Effector memory CD8-positive, alpha-beta T cell (primary cell): ENCODE results near the gene CTNNB1.

Experiments used
- ATAC-seq: fragments of 150-1000 bp; cut with Tn5 transposase; replicated peaks from 2 replicates; pipeline ENCODE4 v1.10.0; 2021; ENCODE audit warnings: mild to moderate bottlenecking, moderate library complexity
- DNase-seq, 3 experiments: peaks; one replicate each; pipeline ENCODE4 v3.0.0; 2021
- H3K27ac Mint-ChIP-seq, 2 donors: one replicate each; pipeline ENCODE4 v1.8.0; 2022; ENCODE audit warnings: mild to moderate bottlenecking in 2 of 2, mixed read lengths in 2 of 2, moderate library complexity in 2 of 2
- H3K27me3 Mint-ChIP-seq, 2 donors: one replicate each; pipeline ENCODE4 v1.8.0; 2022; ENCODE audit warnings: mixed read lengths in 2 of 2
- H3K36me3 Mint-ChIP-seq: one replicate; pipeline ENCODE4 v1.8.0; 2022; ENCODE audit warnings: mild to moderate bottlenecking, moderate library complexity, mixed read lengths; ENCODE audit not compliant: insufficient read depth
- H3K4me1 Mint-ChIP-seq, 2 donors: one replicate each; pipeline ENCODE4 v1.8.0; 2022; ENCODE audit warnings: low read depth in 2 of 2, mixed read lengths in 2 of 2
- H3K4me3 Mint-ChIP-seq, 2 donors: one replicate each; pipeline ENCODE4 v1.8.0; 2022; ENCODE audit warnings: mild to moderate bottlenecking in 2 of 2, mixed read lengths in 2 of 2, moderate library complexity in 2 of 2
- H3K9me3 Mint-ChIP-seq, 2 donors: one replicate each; pipeline ENCODE4 v1.8.0; 2022; ENCODE audit warnings: mixed read lengths in 2 of 2

The CTNNB1 gene

DNA sequence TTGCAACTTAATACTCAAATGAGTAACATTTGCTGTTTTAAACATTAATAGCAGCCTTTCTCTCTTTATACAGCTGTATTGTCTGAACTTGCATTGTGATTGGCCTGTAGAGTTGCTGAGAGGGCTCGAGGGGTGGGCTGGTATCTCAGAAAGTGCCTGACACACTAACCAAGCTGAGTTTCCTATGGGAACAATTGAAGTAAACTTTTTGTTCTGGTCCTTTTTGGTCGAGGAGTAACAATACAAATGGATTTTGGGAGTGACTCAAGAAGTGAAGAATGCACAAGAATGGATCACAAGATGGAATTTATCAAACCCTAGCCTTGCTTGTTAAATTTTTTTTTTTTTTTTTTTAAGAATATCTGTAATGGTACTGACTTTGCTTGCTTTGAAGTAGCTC is 40.3 kb downstream of the CTNNB1 start:
- Mint-ChIP-seq H3K36me3 (peaks cover 91% of the 10 kb centered on the region), H3K4me1 (peaks cover 1 to 6% of the 10 kb centered on the region in 2 donors), H3K27me3 (no peaks in the 10 kb centered on the region), H3K4me3 (no peak overlapping the region), H3K27ac (peak overlapping the region in 1 of 2 donors; percentile 39), H3K9me3 (no peaks in the 10 kb centered on the region)
- DNase-seq, result no peak
- ATAC-seq, result no peak

DNA sequence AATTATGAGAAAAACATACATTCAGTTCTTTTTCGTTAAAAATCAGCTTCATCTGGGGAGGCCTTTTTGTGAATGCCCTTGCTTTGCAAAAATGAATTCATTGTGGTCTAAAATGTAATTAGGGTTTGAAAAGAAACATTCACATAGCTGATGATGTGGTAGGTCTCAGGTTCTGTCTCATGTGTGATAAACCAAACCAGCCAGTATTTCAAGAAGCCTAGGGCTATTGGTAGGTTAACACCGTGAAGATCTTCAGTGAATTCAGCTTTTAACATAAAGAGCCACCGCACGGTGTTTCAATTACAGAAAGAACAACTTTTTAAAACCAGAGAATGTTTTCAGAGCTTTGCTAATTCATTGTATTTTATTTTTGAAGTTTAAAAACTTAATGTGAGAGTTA is 41.9 kb downstream of the CTNNB1 start:
- H3K4me1 Mint-ChIP-seq, result peaks cover 1 to 6% of the 10 kb centered on the region in 2 donors
- no peak for ATAC-seq

DNA sequence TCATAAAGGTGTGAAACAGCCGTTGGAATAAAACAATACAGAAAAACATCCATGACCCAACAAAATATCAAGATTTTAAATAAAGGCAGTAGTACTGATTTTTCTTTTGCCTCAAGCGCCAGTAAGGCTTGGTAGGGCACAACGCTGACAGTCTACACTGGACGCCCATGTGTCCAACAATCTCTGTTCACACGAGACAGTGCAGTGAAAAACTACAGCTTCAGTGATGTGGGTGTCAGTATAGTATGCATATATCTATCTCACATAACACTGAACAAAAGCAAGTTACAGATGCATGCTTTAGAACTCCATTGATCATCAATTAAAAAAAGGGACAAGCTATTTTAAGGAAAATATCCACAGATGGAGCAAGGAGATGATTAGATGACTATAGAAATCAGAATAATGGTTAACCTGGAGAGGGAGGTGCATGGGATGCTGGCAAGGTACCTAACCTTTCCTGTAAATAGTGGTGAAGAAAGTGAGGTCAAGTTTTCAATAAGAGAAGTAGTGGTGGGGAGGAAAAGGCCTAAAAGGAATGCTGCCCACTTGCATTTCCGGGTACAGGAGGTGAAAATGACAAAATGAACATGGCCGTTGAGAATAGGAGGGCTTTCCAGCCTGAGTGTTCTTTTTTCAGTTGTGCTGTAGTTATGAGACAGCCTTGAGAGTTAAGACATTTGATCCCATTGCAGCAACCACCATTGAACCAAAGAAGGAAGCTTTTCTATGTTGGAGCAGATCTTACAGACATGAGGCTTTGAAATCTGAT is 42.7 kb downstream of the CTNNB1 start:
- peak overlapping the region; percentile 6 to 17 for H3K27ac Mint-ChIP-seq
- no peaks in the 10 kb centered on the region for H3K9me3 Mint-ChIP-seq
- peaks cover 1 to 6% of the 10 kb centered on the region in 2 donors for H3K4me1 Mint-ChIP-seq
- H3K4me3 Mint-ChIP-seq, result no peak overlapping the region
- DNase-seq (no peak), ATAC-seq (no peak)
- no peaks in the 10 kb centered on the region for H3K27me3 Mint-ChIP-seq
- H3K36me3 Mint-ChIP-seq, result peaks cover 74% of the 10 kb centered on the region

More for the DNA sequence above, 41.9 kb downstream of the CTNNB1 start:
- Mint-ChIP-seq H3K36me3 (peaks cover 82% of the 10 kb centered on the region), H3K9me3 (no peaks in the 10 kb centered on the region), H3K27ac (peak overlapping the region; percentile 6 to 17), H3K27me3 (no peaks in the 10 kb centered on the region), H3K4me3 (no peak overlapping the region)
- no peak for DNase-seq

DNA sequence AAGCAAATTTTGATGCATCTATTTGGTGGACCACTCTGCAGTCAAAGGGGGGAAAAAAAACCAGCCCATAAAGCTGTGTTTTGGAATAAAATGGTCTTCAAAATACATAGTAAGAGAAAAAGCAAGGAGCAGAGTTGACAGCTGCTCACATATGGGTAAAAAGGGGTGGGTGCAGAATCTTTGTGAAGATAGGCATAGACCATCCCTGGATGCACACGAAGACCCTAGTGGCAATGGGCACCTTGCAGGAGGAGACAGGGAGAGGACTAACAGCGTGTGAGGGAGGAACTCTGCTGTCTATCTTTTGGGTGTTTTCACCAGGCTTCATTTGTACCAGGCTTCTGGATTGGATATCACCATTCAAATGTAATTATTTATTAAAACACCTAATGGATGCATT is 43.9 kb downstream of the CTNNB1 start:
- Mint-ChIP-seq H3K36me3 (peaks cover 62% of the 10 kb centered on the region), H3K4me3 (no peak overlapping the region), H3K9me3 (no peaks in the 10 kb centered on the region), H3K27me3 (no peaks in the 10 kb centered on the region), H3K27ac (peak overlapping the region; percentile 17 to 88), H3K4me1 (peaks cover 1 to 3% of the 10 kb centered on the region in 2 donors)
- DNase-seq (no peak), ATAC-seq (no peak)

DNA sequence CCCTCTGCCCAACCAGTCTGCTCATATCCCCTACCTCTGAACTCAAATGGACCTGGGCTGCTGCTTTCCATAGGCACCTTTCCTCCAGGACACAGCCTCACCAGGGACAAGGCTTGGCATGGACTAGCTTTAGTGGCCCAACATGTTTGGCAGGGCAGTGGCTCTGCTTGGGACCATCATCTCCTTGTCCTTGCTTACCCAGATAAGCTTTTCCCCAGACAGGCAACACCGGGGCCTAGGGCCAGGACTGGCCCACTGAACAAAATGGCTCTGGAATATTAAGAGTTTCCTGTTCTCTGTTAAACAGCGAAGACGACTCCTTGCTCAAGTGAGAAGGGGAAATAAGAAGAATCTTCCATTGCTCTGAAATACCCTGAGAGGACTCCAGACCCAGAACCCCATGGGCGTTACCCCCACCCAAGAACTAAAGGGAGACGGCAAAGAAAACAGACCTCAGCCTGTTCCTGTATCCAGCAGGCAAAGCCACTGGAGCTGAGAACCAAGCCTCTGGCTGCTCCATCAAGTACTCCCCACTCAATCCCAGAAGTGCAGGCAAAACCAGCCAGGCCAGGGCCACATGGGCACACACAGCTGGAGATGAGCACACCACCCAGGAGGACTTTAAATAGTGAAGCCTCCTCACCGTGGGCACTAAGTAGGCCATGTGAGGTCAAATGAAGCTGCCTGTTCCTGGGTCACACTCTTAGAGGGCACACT is 45.5 kb downstream of the CTNNB1 start:
- peak overlapping the region in 1 of 2 donors; percentile 20 for H3K27ac Mint-ChIP-seq
- no peak for DNase-seq
- H3K9me3 Mint-ChIP-seq, result no peaks in the 10 kb centered on the region
- H3K27me3 Mint-ChIP-seq, result no peaks in the 10 kb centered on the region
- H3K36me3 Mint-ChIP-seq, result peaks cover 48% of the 10 kb centered on the region
- no peak for ATAC-seq
- no peak overlapping the region for H3K4me3 Mint-ChIP-seq
- no peaks in the 10 kb centered on the region for H3K4me1 Mint-ChIP-seq

DNA sequence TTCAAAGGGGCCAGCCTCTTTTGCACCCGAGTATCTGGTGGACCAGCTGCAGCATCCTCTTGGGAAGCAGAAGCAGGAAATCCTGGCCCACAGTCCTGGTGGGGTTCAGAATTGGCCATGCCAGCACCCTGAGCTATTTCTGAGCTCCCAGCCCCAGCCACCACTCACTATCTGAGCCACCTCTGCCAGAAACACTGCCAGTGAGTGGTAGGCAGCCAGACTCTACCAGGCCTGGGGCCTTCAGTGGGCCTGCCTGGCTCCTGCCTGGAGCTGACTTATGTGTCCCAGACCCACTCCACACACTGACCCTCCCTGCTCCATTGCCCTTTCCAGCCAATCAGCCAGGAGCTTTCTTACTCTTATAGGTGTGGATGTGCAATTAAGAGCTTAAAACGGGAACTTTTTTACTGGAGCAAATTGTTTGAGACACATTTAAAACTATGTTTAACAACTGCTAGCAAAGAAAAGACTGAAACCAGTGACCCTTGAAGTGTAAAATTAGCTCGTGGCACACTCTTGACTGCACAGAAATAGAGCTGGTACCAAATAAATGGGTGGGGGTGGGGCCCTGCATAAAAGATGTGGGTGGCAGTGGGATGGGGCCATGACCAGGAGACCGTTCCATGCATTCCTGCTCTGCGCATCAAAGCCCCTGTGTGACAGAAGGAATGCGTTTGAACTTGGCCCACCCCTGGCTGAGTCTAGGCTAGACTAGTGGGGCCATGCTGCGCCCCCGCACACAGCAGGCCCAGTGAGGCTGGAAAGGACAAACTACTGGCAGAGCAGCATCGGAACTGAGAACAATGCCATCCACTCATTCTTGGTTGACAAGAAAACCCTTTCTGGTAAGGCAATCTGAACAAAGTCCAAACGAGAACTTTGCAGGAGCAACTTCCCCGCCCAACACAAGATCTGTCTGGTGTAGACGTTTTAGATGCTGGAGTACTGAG is 48.0 kb downstream of the CTNNB1 start:
- DNase-seq, result no peak
- Mint-ChIP-seq H3K27ac (no peak overlapping the region), H3K9me3 (no peaks in the 10 kb centered on the region), H3K27me3 (no peaks in the 10 kb centered on the region), H3K36me3 (peaks cover 22% of the 10 kb centered on the region), H3K4me3 (no peak overlapping the region), H3K4me1 (no peaks in the 10 kb centered on the region)
- no peak for ATAC-seq

DNA sequence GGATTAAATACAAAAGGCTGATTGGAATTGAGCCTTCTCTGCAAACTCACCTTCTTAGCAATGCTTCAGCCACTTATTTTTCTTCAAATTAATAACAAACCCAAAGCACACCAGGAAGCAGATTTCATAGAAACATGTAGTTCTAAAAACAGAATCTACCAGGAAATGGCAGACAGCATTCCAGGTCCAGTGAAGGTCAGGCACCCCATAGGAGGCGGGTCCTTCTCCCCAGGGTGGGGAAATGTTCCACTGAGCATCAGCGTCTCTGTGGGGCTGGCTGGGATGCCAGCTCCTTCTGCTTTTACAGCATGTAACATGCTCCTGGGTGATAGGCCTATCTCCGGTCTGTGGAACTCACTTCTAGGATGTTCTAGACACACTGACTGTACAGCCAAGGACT is 49.2 kb downstream of the CTNNB1 start:
- H3K27me3 Mint-ChIP-seq, result no peaks in the 10 kb centered on the region
- no peak overlapping the region for H3K27ac Mint-ChIP-seq
- no peak overlapping the region for H3K4me3 Mint-ChIP-seq
- H3K9me3 Mint-ChIP-seq, result no peaks in the 10 kb centered on the region
- DNase-seq, result no peak
- no peaks in the 10 kb centered on the region for H3K4me1 Mint-ChIP-seq
- no peak for ATAC-seq
- H3K36me3 Mint-ChIP-seq, result peaks cover 10% of the 10 kb centered on the region

DNA sequence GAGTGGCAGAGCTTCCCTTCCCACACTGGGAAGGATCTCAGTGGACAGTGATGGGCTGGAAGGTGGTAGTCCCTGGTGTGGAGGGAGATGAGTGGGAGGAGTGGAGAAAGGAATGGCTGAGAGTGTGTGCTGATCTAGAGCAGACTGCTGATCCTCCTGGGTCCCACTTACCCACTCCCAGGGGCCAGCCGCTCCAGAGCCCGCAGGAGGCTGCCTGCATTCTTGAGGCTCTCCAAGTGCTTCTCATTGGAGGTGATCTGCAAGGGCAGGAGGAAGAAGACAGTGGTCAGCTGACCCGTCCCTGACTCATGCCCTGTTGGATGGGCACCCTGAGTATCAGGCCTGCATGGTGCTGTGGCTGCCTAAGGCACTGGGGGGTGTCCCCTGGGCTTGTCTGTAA is 50.0 kb downstream of the CTNNB1 start:
- DNase-seq, result no peak
- no peaks in the 10 kb centered on the region for H3K27me3 Mint-ChIP-seq
- H3K4me1 Mint-ChIP-seq, result no peaks in the 10 kb centered on the region
- H3K9me3 Mint-ChIP-seq, result no peaks in the 10 kb centered on the region
- no peak overlapping the region for H3K27ac Mint-ChIP-seq
- peaks cover 7% of the 10 kb centered on the region for H3K36me3 Mint-ChIP-seq
- no peak for ATAC-seq
- no peak overlapping the region for H3K4me3 Mint-ChIP-seq

DNA sequence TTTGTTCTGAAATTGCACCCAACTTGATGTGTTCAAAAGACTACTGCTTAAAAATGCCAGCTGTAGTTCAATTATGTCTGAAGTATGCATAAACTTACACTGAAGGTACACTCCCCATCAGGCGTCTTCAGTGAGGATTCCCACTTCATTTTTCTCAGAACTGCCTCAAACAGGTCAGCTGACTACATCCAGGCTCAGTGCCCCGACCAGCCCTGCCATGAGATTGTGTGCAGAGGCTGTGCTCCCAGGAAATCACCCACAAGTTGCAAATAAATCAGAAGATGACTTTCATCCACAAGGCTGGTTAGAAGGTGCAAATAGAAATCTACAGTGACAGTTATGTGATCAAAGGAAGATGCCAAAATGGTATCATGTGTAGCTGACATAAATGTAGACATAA is 51.5 kb downstream of the CTNNB1 start:
- Mint-ChIP-seq H3K27ac (no peak overlapping the region), H3K4me1 (no peaks in the 10 kb centered on the region), H3K27me3 (no peaks in the 10 kb centered on the region), H3K4me3 (no peak overlapping the region), H3K9me3 (no peaks in the 10 kb centered on the region), H3K36me3 (no peaks in the 10 kb centered on the region)
- no peak for ATAC-seq
- no peak for DNase-seq

DNA sequence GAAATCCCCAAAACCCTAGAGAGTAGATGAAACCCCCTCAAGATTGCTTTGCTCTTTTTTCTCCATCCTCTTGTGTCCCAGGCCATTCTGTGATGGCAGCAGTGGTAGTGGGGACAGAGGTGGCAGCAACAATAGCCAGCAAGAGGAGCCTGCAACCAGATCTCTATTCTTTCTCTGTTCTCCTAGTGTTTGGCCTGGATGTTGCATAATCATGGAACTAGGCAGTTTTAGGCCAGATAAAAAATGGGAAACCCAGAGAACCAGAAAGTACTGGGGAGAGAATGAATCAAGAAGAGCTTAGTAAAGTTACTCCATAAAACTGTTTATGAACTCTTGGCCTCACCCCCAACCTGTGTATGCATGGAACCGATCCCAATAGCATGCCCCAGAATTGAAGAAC is 52.3 kb downstream of the CTNNB1 start:
- no peaks in the 10 kb centered on the region for H3K9me3 Mint-ChIP-seq
- no peak overlapping the region for H3K27ac Mint-ChIP-seq
- no peaks in the 10 kb centered on the region for H3K36me3 Mint-ChIP-seq
- H3K27me3 Mint-ChIP-seq, result no peaks in the 10 kb centered on the region
- H3K4me1 Mint-ChIP-seq, result no peaks in the 10 kb centered on the region
- DNase-seq, result no peak
- ATAC-seq, result no peak
- no peak overlapping the region for H3K4me3 Mint-ChIP-seq

DNA sequence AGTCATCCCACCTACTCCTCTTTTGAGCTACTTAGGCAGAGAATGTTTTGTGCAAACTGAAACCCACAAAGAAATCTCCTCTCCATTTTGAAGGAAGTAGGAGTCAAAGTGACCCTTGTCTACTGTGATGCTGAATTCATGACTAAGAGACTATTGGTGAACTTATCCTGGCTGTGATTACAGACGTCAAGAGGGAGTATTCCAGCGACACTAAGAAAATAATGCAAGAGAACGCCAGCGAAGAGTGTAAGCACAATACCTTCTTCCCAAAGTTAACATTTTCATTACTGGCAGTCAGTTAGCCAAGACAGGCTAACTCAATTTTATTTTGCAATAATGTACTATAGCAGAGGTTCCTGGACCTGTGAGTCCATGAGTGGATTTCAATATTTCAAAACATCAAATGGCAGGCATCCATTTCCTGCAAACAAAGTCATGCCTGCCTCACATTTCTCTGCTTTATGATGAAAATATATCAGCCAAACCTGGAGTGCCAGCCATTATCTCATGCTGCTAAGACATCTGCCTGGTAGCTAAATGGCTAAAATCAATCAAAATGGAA is 59.0 kb downstream of the CTNNB1 start:
- Mint-ChIP-seq H3K27ac (no peak overlapping the region), H3K27me3 (no peaks in the 10 kb centered on the region), H3K36me3 (no peaks in the 10 kb centered on the region), H3K9me3 (no peaks in the 10 kb centered on the region), H3K4me3 (no peak overlapping the region), H3K4me1 (peaks cover 0 to 2% of the 10 kb centered on the region in 2 donors)
- DNase-seq (no peak), ATAC-seq (no peak)

DNA sequence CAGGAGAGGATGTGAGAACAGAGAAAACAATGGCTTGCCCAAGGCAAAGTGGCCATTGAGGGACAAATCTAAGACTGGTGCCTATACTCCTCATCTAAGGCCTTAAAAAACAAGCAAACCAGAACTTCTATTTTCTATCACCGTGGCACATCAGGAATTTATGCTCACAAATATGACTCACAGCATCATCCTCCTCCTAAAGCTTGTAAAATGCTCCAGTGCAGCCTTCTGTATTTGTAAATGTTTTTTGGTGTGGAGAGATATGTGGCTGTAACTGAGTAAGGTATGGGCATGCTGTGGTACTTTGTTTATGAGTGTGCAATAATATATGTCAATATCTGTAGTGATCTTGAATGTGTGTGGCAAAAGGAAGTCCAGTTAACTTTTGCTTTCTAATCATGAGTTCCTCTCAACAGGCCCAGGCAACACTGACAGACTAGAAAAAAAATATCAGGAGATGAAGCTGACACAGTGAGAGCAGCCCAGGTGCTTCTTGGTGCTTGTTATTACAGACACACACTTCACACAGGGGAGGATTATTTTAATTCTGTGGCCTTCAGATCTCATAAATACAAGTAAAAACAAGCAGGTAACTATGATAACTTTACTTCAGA is 60.3 kb downstream of the CTNNB1 start:
- Mint-ChIP-seq H3K36me3 (no peaks in the 10 kb centered on the region), H3K27me3 (no peaks in the 10 kb centered on the region), H3K9me3 (no peaks in the 10 kb centered on the region), H3K4me3 (no peak overlapping the region), H3K4me1 (peaks cover 0 to 2% of the 10 kb centered on the region in 2 donors), H3K27ac (no peak overlapping the region)
- ATAC-seq, result no peak
- DNase-seq, result no peak

DNA sequence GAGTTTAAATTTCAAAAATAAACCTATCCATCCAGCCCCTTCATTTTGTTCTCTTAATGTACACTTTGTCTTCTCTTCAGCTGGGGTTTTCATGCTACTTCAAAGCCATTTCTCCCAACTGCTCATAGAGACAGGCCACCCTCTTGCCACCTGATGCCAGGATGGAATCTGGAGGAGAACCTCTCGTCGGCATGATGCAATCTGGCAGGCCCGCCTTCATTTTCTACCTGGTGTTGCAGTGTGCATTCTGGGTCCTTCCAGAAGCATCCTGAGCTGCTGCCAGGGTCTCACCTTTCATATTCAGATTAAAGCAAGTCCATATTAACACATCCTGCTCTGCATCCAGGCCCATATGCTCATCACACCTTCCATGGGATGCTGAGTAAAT is 60.8 kb downstream of the CTNNB1 start:
- Mint-ChIP-seq H3K4me3 (no peak overlapping the region), H3K36me3 (no peaks in the 10 kb centered on the region), H3K9me3 (no peaks in the 10 kb centered on the region), H3K27ac (no peak overlapping the region), H3K27me3 (no peaks in the 10 kb centered on the region), H3K4me1 (peaks cover 0 to 2% of the 10 kb centered on the region in 2 donors)
- DNase-seq (no peak), ATAC-seq (no peak)
